ENCODE measurements around the gene TMEM184A. TPM values are rescaled to one million over a fixed set of nuclear protein-coding genes. Genes with fewer than 3 reads are reported as not detected.

The TMEM184A gene
- total and polyA plus RNA-seq, 2 experiments from 2014 or later: 0.18 to 0.66 TPM

GRCh38 chr7:1553512-1554210 is 2.3 kb downstream of the TMEM184A start:
- no peaks in the 10 kb centered on the region for H3K36me3 Mint-ChIP-seq (ENCODE audit: low read depth)
- TF ChIP-seq JUNB (IDR thresholded peaks at IDR 0.05; ENCODE audit: unreplicated experiment) (no peak), CREB1 (CRISPR knock-in tag; IDR thresholded peaks at IDR 0.05; ENCODE audit: low read depth) (no peak), ZNF114 (CRISPR knock-in tag; IDR thresholded peaks at IDR 0.05) (no peak), ZNF462 (CRISPR knock-in tag; IDR thresholded peaks at IDR 0.05) (no peak), STAT1 (IDR thresholded peaks at IDR 0.05; ENCODE audit: unreplicated experiment) (no peak), POLR2AphosphoS5 (IDR thresholded peaks at IDR 0.05; ENCODE audit: low read depth) (no peak), EZH2 (IDR thresholded peaks at IDR 0.05; ENCODE audit: low read depth, unreplicated experiment) (no peak), EZH2phosphoT487 (IDR thresholded peaks at IDR 0.05; ENCODE audit: unreplicated experiment) (no peak), NANOG (IDR thresholded peaks at IDR 0.05; ENCODE audit: borderline replicate concordance) (no peak), ZNF331 (CRISPR knock-in tag; IDR thresholded peaks at IDR 0.05; ENCODE audit: low read depth) (no peak)
- TF ChIP-seq, protein P1, sequence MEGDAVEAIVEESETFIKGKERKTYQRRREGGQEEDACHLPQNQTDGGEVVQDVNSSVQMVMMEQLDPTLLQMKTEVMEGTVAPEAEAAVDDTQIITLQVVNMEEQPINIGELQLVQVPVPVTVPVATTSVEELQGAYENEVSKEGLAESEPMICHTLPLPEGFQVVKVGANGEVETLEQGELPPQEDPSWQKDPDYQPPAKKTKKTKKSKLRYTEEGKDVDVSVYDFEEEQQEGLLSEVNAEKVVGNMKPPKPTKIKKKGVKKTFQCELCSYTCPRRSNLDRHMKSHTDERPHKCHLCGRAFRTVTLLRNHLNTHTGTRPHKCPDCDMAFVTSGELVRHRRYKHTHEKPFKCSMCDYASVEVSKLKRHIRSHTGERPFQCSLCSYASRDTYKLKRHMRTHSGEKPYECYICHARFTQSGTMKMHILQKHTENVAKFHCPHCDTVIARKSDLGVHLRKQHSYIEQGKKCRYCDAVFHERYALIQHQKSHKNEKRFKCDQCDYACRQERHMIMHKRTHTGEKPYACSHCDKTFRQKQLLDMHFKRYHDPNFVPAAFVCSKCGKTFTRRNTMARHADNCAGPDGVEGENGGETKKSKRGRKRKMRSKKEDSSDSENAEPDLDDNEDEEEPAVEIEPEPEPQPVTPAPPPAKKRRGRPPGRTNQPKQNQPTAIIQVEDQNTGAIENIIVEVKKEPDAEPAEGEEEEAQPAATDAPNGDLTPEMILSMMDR (conservative IDR thresholded peaks at IDR 0.05; ENCODE audit: low read depth in 2 of 2): no peak
- TF ChIP-seq, protein P2, sequence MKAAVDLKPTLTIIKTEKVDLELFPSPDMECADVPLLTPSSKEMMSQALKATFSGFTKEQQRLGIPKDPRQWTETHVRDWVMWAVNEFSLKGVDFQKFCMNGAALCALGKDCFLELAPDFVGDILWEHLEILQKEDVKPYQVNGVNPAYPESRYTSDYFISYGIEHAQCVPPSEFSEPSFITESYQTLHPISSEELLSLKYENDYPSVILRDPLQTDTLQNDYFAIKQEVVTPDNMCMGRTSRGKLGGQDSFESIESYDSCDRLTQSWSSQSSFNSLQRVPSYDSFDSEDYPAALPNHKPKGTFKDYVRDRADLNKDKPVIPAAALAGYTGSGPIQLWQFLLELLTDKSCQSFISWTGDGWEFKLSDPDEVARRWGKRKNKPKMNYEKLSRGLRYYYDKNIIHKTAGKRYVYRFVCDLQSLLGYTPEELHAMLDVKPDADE (IDR thresholded peaks at IDR 0.05): no peak
- TF ChIP-seq, protein P3, sequence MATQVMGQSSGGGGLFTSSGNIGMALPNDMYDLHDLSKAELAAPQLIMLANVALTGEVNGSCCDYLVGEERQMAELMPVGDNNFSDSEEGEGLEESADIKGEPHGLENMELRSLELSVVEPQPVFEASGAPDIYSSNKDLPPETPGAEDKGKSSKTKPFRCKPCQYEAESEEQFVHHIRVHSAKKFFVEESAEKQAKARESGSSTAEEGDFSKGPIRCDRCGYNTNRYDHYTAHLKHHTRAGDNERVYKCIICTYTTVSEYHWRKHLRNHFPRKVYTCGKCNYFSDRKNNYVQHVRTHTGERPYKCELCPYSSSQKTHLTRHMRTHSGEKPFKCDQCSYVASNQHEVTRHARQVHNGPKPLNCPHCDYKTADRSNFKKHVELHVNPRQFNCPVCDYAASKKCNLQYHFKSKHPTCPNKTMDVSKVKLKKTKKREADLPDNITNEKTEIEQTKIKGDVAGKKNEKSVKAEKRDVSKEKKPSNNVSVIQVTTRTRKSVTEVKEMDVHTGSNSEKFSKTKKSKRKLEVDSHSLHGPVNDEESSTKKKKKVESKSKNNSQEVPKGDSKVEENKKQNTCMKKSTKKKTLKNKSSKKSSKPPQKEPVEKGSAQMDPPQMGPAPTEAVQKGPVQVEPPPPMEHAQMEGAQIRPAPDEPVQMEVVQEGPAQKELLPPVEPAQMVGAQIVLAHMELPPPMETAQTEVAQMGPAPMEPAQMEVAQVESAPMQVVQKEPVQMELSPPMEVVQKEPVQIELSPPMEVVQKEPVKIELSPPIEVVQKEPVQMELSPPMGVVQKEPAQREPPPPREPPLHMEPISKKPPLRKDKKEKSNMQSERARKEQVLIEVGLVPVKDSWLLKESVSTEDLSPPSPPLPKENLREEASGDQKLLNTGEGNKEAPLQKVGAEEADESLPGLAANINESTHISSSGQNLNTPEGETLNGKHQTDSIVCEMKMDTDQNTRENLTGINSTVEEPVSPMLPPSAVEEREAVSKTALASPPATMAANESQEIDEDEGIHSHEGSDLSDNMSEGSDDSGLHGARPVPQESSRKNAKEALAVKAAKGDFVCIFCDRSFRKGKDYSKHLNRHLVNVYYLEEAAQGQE (IDR thresholded peaks at IDR 0.05; ENCODE audit: unreplicated experiment): no peak
- no peaks in the 10 kb centered on the region for H3K9me3 Mint-ChIP-seq
- H3K9me2 ChIP-seq (ENCODE audit: insufficient read depth): no peaks in the 10 kb centered on the region
- H3K4me3 Mint-ChIP-seq: no peak overlapping the region
- H3K36me3 ChIP-seq (ENCODE audit: insufficient read depth): no peaks in the 10 kb centered on the region
- no peaks in the 10 kb centered on the region for H4K20me1 ChIP-seq (replicated peaks; ENCODE audit: insufficient read depth)
- no peak overlapping the region for H3K4me3 ChIP-seq
- peaks cover 6% of the 10 kb centered on the region for H3K27me3 Mint-ChIP-seq (ENCODE audit: insufficient read depth, low read depth, poor library complexity)
- no peak overlapping the region; the same call in 1 of the 2 replicates for H3K27ac ChIP-seq (ENCODE audit: low read depth)
- H3K27ac Mint-ChIP-seq: no peak overlapping the region
- H3K27me3 ChIP-seq (ENCODE audit: insufficient read depth): no peaks in the 10 kb centered on the region
- peaks cover 11% of the 10 kb centered on the region for H3K4me1 Mint-ChIP-seq
- H3K4me2 ChIP-seq: no peak overlapping the region
- ATAC-seq (no peak), DNase-seq (ENCODE audit: low spot score) (no peak)
- peaks cover 9% of the 10 kb centered on the region; the same call in 1 of the 2 replicates for H3K4me1 ChIP-seq (ENCODE audit: insufficient read depth)
- H3K79me2 ChIP-seq (replicated peaks; ENCODE audit: insufficient read depth): no peaks in the 10 kb centered on the region
- H3F3A ChIP-seq (replicated peaks; ENCODE audit: low read depth): no peaks in the 10 kb centered on the region
- no peak overlapping the region for H2AFZ ChIP-seq
